ENCODE data around the gene A3GALT2. TPM values are rescaled to one million over a fixed set of nuclear protein-coding genes. Genes with fewer than 3 reads are reported as not detected.

Gene A3GALT2
- polyA plus RNA-seq, 4 donors, result 0.20 to 0.21 TPM; not detected in 2

DNA sequence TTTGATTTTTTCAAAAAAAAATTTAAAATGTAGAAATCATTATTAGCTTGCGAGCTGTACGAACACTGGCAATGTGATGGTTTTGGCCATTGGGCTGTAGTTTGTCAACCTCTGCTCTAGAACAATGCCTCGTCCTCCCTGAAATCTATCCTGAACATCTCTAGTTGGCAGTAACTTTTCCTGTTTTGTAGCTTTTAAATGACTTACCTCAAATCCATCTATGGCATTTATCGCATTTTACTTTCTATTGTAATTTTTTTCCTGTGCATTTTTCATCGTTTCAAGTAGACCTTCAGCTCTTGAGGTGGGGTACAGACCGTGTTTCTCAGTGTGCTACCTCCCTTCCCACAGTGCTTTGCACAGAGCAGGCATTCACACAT is 30.4 kb upstream of the A3GALT2 start:
- no peak for DNase-seq (ENCODE audit: low read depth in 4 of 4, low spot score in 2 of 4)

DNA sequence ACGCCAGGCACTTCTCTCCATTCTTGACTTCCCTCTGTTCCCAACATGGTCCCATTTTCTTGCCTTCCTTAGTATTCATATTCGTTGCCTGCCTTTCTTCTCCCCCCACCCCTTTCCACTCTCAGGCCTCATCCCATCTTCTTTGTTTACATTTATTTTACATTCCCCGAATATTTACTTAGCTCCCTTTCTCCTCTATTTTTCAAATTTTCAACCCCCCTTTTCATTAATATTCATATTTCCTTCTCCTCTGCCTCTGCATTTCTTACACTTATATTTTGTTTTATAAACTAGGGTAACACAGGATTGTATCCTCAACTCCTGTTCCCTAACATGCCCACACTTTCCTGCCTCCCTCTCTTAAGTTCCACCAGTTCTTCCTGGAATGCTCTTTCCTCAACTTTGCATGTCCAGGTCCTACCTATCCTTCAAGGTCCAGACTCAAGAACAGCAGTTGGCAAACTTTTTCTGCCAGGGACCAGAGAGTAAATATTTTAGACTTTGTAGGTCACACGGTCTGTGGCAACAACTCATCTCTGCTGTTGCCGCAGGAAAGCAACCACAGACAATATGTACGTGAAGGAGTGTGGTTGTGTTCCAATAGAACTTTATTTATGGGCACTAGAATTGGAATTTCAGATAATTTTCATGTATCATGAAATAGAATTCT is 29.8 kb upstream of the A3GALT2 start:
- no peak for DNase-seq (ENCODE audit: low read depth in 4 of 4, low spot score in 2 of 4)

DNA sequence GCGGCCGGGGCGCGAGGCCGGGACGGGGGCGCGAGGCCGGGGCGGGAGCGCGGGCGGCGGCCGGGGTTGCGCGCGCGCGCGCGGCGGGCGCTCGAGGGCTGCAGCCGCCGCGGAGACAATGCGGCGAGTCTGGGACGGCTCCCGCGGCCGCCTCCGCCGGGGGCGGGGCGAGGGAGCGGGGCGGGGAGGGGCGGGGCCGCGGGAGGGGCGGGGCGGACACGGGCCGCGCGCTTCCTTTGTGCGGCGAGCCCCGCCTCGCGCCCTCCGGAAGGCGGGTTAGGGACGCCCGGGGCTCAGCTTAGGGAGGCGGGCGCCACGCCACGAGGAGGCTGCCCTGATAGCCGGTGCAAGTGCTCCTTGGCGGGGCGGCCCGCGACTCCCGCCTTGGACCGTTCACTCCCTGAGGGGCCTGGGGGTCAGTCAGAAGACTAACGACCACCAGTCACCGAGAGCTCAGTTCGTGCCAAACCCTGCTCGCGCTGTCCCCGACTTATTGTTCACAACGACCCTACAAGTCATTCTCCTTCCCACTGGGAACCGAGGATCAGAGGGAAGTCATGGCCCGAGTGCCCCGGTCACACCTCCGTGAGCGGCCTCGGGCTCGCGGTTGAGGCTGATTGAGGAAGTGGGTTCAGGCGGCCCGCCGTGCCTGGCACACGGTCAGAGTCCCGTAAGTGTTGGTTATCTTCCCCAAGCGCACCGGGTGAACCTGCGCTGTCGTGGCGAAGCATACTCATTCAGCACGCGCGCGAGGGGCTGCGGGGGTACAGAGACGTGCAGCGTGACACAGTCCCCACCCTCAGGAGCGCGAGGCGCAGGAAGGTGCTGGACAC is 29.1 kb upstream of the A3GALT2 start:
- peak in 2 of 4 donors; percentile 72 to 74 for DNase-seq (ENCODE audit: low read depth in 4 of 4, low spot score in 2 of 4)

DNA sequence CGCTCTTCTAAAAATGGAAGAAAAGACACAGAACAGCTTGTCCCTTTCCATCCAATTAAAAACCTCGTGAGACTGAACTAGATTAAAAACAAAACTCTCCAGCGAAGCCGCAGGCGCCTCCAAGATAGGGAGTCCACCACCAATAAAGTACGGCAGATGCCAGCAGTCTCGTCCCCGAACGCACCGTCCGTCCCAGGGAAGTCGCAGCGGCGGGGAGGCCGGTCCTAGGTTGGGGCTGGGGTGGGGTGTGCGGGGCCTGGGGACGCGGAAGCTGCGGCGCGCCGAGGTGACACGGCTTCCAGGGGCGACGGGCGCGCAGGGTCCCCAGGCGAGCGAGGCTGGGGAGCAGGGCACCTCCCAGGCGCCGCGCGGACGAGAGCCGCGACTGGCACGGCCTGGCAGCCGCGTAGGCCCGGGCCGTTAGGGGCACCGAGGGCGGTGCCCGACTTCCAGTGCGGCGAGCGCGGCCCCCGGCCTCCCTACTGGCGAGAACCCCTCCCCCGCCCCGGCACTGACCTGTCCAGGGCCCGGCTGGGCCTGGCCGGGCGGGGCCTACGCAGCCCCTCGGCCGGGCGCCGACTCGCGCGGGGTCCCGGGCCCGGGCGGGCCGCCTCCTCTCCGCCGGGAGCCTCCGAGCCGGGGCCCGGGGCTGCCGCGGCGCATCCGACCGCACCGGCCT is 28.3 kb upstream of the A3GALT2 start:
- DNase-seq (ENCODE audit: low read depth in 4 of 4, low spot score in 2 of 4), result no peak

DNA sequence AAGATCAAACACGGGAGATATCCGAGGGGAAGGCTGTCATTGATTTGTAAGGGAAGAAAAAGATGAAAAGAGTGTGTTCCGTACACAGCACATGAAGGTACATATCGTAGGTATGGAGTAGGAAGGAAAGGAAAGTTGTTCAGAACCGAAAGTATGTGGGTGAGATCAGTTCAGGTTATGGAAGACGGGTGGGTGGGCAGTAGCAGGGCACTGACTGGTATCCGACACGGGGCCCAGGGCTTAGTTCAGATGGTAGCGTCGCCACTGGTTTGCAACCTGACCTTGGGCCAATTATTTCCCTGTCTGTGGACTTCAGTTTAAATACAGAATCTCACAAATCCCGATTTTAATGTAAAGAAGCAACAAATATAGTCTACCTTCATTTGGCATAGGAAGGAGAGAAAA is 27.8 kb upstream of the A3GALT2 start:
- no peak for DNase-seq (ENCODE audit: low read depth in 4 of 4, low spot score in 2 of 4)

DNA sequence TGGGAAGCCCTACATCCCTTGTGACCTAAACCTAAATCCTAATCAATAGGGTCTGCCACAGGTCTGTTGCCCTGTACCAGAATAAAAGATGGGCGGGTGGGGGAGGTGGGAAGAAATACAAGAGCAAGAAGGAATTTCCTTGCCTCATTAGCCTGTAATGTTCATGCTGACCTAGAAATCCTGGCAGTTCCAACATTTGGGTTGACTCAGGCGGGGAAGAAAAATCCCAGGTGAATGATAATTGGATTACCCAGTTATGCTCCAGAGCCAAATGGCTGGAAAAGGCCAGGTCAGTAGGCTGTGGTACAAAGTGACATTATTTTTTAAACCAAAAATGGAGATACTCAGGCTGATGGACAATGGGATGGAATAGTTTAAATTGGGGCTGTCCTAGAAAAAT is 27.3 kb upstream of the A3GALT2 start:
- no peak for DNase-seq (ENCODE audit: low read depth in 4 of 4, low spot score in 2 of 4)

DNA sequence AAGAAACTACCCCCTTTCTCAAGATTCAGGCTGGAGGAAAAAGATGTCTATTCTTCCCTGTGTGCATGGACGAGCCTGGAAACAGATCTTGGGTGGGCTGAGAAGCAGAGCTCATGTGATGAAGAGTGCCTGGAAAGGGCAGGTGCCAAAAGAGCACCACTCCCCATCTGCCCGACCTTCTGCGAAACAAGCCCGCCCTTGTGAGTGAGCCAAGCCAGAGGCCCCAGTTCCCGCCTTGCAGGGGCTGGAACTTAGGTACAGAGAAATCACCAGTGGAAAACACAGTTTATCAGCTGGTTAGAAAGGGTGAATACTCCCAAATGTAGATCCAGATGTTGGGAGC is 26.7 kb upstream of the A3GALT2 start:
- no peak for DNase-seq (ENCODE audit: low read depth in 4 of 4, low spot score in 2 of 4)

DNA sequence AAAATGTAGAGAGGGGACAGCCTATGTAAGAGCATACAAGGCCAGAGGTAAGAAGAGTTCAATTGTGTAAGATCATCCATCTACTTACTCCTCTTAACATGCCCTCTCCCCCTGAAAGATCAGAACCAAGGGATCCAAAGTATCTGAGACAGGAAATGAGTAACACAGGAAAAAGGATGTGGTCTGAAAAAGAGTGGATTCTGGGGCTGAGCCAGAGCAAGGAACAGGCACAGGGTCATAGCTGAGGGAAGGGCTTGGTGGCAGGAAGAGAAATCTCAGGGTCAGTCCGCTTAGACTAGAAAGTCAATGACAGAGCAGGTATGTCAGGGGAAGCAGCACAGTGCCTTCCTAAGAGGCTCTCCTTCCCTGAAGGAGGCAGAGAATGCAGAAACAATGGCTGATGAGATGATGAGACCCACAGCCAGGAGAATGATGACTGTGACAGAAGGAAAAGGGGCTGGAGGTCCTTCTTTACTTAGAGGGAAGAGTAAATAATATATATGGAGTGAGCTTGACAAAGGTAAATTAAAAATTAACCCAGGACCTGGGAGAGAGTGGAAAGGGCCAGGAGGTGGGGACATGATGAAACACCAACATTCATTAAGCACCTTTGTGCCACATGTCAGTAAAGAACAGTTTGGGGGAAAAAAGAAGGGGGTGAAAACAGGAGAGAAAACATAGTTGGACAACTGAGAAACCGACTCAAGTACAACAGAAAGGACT is 26.2 kb upstream of the A3GALT2 start:
- DNase-seq (ENCODE audit: low read depth in 4 of 4, low spot score in 2 of 4), result no peak

DNA sequence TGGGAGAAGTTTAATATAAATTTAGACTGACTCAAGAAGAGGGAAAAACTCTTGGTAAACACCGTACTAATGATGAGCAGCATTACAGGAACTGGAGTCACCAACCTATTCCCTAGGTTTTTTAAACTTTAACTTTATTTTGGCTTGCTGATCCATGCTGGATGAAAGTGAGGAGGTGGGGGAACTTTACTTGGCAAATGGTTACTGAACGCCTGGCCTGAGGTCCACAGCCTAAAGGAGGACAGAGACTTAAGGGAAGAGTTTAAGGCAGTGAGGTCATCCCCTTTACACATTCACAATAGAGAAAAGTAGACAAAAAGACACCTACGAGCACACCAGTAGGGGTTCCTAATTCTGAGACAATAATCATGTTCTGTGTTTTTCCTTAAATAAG is 25.6 kb upstream of the A3GALT2 start:
- DNase-seq (ENCODE audit: low read depth in 4 of 4, low spot score in 2 of 4), result no peak

DNA sequence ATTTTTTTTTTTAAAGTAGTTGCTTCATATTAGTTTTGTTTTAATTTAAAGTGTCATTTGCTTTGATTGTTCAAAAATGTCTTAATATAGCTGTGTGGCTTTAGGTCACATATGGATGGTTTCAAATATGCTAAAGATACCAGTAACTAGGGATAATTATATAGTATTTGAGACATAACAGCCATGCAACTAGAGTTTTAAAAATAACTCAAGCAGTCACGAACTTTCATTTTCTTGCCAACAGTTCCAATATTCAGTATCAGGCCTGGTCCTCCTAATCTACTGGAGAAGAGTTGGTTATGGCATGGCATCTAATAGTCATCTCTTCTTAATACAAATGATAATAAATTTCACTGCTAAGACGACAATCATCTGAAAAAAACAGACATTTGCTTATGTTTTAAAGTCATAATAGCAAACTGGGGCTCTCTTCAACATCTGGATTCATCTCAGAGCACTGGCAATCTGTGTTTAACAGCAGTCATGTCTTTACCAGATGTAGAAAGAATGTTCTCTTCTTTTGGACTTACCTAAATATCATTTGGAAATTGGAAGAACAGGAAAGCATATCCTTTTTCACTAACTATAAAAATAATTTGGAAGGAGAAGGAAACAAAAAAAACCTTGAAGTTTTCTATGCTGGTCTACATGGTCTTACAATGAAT is 24.1 kb upstream of the A3GALT2 start:
- no peak for DNase-seq (ENCODE audit: low read depth in 4 of 4, low spot score in 2 of 4)

DNA sequence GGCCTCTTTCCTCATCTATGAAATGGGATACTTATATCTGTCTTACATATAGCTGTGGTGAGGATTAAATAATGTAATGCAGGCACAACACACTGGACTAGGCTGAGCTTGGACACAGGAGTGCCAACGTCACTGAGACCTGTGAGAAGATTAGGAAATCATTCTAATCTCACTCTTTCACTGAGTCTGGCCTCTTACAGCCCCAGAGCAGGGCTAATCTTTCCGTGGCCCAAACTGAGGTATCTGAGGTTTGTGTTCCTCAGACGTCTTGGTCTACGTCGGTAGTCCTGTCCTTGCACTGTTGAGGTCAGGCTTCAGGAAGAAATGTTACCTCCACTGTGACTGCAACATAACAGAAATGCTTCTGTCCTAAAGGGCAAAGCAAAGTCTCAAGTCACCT is 22.6 kb upstream of the A3GALT2 start:
- no peak for DNase-seq (ENCODE audit: low read depth in 4 of 4, low spot score in 2 of 4)

DNA sequence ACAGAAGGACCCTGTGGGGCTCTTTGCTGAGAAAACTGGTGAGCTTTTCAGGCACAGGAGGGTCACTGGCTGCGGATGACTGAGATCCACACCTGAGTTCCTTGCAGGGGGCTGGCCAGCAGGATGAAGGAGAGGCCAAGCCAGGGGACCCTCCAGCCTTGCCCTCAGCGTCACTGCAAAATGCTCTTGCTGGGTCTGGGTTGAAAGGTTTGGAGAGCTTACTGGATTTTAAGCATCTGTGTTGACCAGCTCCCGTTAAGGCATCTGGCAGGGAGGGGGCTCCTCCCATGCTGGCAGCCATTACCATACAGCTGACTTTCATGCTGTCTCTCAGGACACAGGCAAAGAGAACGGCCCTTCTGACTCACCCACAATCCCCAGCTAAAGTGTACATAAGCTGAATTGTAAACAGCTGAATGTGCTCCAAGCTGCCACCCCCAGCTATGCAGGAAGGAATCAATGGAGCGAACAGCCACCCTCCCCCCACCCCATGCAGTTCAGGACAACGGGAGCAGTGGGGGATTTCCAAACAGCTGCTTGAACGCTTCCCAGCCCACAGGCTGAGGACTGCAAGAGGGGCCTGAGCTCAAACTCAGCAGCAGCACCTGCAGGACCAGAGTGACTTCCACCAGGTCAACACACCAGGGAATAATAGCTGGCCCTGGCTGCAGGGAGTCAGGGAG is 21.3 kb upstream of the A3GALT2 start:
- no peak for DNase-seq (ENCODE audit: low read depth in 4 of 4, low spot score in 2 of 4)

DNA sequence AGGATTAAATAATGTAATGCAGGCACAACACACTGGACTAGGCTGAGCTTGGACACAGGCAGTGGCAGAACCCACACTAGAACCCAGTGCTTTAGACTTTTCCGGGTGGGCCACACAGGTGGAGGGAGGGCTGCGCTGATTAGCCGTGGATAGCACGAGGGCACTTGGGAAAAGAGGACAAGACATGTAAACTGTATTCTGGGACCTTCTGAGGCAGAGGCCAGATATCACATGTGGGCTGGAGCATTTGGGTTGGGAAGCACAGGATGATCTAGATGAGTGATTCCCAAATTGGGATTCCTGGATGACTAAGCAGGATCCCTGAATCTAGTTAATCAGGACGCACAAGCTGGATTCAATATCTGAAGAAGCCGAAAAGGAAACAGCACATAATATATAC is 20.3 kb upstream of the A3GALT2 start:
- no peak for DNase-seq (ENCODE audit: low read depth in 4 of 4, low spot score in 2 of 4)

DNA sequence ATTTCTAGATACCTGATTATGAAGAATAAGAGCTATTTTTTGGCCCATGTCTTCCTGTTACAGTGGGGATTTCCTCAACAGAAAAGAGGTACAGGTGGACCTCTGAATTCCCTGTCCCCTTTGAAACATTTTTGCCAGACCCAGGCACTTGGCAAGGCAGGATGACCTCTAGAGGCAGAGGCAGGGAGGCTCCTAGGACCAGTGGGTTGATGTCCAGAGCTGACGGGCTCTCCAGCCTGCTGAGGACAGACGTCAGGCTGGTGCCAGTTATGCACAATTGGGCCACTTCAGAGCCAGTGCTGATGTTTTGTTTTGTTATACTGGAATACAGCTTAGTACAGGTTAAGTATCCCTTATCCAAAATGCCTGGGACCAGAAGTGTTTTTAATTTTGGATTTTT is 18.5 kb upstream of the A3GALT2 start:
- DNase-seq (ENCODE audit: low read depth in 4 of 4, low spot score in 2 of 4), result no peak

DNA sequence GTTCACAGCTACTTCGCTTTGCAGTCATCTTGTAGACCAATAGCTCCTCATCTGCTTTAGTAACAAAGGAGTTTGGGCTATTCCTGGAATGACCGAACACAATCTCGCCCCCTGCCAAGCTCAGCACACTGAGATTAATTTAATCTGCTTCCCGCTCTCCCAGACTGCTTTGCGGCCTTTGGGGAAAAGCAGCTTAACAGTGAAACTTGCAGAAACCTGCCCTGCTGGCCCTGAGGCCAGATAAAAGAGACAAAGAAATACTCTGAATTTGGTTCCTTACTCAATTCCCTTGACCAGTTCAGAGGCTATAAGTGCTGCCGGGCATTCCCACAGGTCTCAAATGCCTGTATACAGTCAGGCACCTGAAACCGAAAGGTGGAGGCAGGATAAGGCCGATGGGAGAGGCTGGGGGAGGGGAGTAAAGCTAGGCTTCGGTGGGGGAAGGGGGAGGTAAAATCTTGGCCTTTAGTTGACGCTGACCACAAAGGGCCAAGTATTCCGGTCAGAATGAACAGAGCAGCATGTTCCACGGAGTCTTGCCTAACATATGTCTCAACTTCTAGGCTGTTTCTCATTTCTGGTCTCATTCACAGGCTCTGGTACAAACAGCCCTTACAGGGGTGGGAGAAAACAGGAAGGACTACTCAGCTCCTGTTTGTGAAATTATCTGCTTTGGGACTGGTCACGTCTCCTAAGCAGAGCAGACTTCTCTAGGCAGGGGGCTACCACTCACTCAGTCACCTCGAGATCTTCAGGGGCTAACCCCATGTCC is 17.7 kb upstream of the A3GALT2 start:
- DNase-seq (ENCODE audit: low read depth in 4 of 4, low spot score in 2 of 4), result no peak

DNA sequence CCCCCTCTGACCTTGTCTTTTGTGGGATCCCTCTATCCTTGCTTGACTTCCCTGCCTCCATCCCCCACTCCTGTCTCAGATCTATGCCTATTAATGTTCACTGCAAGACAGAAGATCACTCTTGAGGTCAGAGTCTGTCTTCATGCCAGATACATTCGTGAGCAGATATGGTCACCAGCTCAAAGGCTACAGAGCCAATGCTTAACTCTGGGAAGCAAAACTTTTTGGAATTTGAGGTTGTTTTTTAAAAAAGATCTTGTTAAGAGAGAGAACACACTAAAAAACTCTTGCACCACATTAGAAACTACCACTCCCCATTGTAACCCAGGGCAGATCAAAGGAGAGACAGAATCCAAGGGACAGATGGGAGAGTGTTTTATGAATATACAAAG is 17.1 kb upstream of the A3GALT2 start:
- DNase-seq (ENCODE audit: low read depth in 4 of 4, low spot score in 2 of 4), result no peak

DNA sequence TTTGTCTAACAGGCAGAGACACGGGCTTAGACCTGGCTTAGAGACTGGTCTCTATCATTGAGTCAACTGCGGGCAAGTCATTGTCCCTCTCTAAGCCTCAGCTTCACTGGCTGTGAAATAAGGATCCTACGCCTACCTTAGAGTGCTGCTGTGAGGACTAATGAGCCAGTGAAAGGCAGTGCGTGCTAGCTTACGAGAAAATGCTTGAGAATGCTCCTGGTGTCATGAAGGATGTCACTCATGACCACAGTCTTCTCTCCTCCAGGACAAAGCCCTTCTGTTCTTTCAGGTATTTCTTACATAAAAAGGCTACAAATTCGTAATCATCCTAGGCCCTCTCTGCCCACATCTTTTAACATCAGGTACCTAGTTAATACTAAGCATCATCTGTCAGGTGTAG is 16.5 kb upstream of the A3GALT2 start:
- DNase-seq (ENCODE audit: low read depth in 4 of 4, low spot score in 2 of 4), result no peak

DNA sequence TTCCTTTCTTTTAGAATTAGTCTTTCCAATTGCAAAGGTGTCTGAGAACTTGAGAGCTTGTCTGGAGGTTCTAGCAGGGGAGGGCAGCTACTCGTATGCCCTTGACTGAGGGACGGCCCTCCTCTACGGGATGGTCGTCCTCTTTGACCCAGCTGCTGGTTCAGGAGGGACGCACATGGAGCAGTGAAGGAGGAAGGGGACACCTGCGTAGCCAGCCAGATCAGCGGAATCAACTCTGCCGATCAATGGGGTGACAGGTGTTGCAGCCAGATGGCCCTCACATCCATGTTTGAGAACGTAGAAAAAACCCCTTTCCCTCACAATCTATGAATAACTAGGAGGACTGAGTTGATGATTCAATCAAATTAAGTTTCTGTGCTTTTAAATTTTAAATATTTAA is 15.7 kb upstream of the A3GALT2 start:
- DNase-seq (ENCODE audit: low read depth in 4 of 4, low spot score in 2 of 4), result no peak

DNA sequence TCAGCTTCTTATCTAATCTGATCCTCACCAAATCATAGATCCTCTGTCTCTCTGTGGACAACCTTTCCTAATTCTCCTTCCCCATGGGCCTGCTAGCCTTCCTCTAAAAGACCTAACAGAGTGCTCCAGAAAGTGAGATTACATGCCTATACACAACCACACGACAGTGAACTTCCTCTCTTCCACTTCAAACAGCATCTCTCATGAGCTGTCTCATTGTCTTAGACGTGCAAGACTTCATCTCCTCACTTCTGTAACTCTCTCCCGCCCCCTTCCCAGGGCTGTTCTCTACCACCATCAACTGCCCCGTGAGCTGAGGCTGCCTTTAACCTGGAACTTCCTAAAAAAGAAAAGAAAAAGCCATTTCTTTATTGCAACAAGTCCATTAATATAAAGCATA is 14.1 kb upstream of the A3GALT2 start:
- DNase-seq (ENCODE audit: low read depth in 4 of 4, low spot score in 2 of 4), result no peak

All from left renal cortex interstitium (tissue), 4 donors.